ENCODE data around the gene HERC5.

The HERC5 gene

GRCh38 chr4:88456670-88457306, at the start of gene HERC5:
Gene HERC5 (plus strand): TSS chr4:88457119. CDS start chr4:88457270, 151 bp downstream.
- TF ChIP-seq GATA2 (IDR thresholded peaks at IDR 0.05; ENCODE audit: low read depth, low read length) = no peak; the same call in 1 of the 2 replicates
- TF ChIP-seq GATA3 (IDR thresholded peaks at IDR 0.05; ENCODE audit: low read depth, low read length) = no peak

- no peak for TF ChIP-seq GATA3 (IDR thresholded peaks at IDR 0.05; ENCODE audit: low read depth, low read length)
- no peak for TF ChIP-seq GATA2 (IDR thresholded peaks at IDR 0.05; ENCODE audit: low read depth, low read length)
Observed at GRCh38 chr4:88409206-88409605, 47.7 kb upstream of the HERC5 start.

GRCh38 chr4:88409789-88410188, 47.1 kb upstream of the HERC5 start:
- TF ChIP-seq GATA2 (IDR thresholded peaks at IDR 0.05; ENCODE audit: low read depth, low read length) (no peak), GATA3 (IDR thresholded peaks at IDR 0.05; ENCODE audit: low read depth, low read length) (no peak)

- TF ChIP-seq GATA2 (IDR thresholded peaks at IDR 0.05; ENCODE audit: low read depth, low read length) (no peak), GATA3 (IDR thresholded peaks at IDR 0.05; ENCODE audit: low read depth, low read length) (no peak)
Observed at GRCh38 chr4:88411491-88412096, 45.3 kb upstream of the HERC5 start.

- TF ChIP-seq GATA3 (IDR thresholded peaks at IDR 0.05; ENCODE audit: low read depth, low read length) = no peak
- TF ChIP-seq GATA2 (IDR thresholded peaks at IDR 0.05; ENCODE audit: low read depth, low read length) = no peak
Observed at GRCh38 chr4:88413801-88414200, 43.1 kb upstream of the HERC5 start.

GRCh38 chr4:88414755-88415154, 42.2 kb upstream of the HERC5 start:
- TF ChIP-seq GATA3 (IDR thresholded peaks at IDR 0.05; ENCODE audit: low read depth, low read length) (no peak), GATA2 (IDR thresholded peaks at IDR 0.05; ENCODE audit: low read depth, low read length) (no peak)

GRCh38 chr4:88415982-88416381, 40.9 kb upstream of the HERC5 start:
- TF ChIP-seq GATA2 (IDR thresholded peaks at IDR 0.05; ENCODE audit: low read depth, low read length) (no peak), GATA3 (IDR thresholded peaks at IDR 0.05; ENCODE audit: low read depth, low read length) (no peak)

- TF ChIP-seq GATA2 (IDR thresholded peaks at IDR 0.05; ENCODE audit: low read depth, low read length) (no peak), GATA3 (IDR thresholded peaks at IDR 0.05; ENCODE audit: low read depth, low read length) (no peak)
Observed at GRCh38 chr4:88418411-88418810, 38.5 kb upstream of the HERC5 start.

DNA sequence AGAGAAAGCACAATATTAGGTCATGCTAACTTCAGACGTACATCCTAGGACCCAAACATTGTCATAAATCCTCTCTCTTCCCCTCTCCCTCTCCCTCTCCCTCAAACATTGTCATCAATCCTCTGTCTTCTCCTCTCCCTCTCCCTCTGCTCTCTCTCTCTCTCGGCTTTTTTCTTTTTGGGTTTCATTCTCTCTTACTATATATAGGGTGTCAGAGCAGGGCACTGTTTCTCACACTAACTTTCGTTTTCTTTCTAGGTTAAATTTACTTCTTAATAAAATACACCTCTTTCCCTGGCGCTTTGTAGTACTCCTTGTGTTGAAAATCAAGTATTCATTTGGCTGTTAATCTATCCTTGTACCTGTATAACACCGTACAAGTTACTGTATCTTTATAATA, 37.0 kb upstream of the HERC5 start:
- TF ChIP-seq GATA3 (IDR thresholded peaks at IDR 0.05; ENCODE audit: low read depth, low read length) (no peak), GATA2 (IDR thresholded peaks at IDR 0.05; ENCODE audit: low read depth, low read length) (no peak)

- TF ChIP-seq GATA3 (IDR thresholded peaks at IDR 0.05; ENCODE audit: low read depth, low read length) (no peak), GATA2 (IDR thresholded peaks at IDR 0.05; ENCODE audit: low read depth, low read length) (no peak)
Observed at GRCh38 chr4:88420844-88421243, 36.1 kb upstream of the HERC5 start.

DNA sequence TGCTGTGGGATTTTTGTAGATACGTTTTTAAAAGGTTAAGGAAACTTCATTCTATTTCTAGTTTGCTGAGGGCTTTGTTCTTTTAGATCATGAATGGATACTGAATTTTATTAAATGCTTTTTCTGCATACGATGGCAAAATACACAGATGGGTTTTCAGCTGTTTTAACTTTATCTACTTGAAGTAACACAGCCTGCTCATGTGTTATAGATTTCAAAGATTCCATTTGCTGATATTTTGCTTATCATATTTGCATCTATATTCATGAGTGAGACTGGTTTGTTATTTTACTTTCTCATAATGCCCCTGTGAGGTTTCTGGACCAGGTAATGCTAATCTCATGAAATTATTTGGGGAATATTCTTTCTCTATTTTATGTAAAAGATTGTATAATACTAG, 34.5 kb upstream of the HERC5 start:
- TF ChIP-seq GATA3 (IDR thresholded peaks at IDR 0.05; ENCODE audit: low read depth, low read length) = peak; percentile 56; the same call in 1 of the 2 replicates
- TF ChIP-seq GATA2 (IDR thresholded peaks at IDR 0.05; ENCODE audit: low read depth, low read length) = no peak

GRCh38 chr4:88429401-88429800, 27.5 kb upstream of the HERC5 start:
- no peak for TF ChIP-seq GATA3 (IDR thresholded peaks at IDR 0.05; ENCODE audit: low read depth, low read length)
- no peak for TF ChIP-seq GATA2 (IDR thresholded peaks at IDR 0.05; ENCODE audit: low read depth, low read length)

DNA sequence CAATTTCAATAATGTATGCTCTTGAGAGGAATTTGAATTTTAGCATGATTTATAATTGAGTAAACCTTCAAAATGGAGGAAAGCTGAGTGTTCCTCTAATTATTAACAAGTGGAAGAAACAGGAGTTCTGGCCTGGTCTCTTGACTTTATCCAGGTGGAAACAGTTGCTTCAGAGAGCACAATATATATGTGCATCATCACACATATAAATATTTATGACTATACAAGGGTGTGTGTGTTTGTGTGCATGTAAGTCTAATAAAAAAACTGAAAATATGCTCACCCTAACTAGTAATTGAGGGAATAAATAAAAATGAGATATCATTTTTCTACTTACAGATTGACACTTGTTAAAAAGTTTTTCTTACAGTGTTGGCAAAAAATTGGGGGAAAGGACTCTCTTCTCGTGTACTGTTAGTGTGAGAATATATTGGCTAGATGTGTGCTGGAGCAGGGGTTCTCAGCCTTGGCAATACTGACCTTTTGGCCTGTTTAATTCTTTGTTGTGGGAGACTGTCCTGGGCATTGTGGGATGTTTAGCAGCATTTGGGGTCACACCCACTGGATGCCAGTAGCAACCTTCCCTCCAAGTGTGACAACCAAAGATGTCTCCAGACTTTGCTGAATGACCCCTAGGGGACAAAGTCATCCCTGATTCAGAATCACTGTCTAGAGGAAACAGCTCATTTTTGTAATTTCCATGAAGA, 20.8 kb upstream of the HERC5 start:
- TF ChIP-seq GATA3 (IDR thresholded peaks at IDR 0.05; ENCODE audit: low read depth, low read length) (no peak), GATA2 (IDR thresholded peaks at IDR 0.05; ENCODE audit: low read depth, low read length) (no peak)

- no peak for TF ChIP-seq GATA2 (IDR thresholded peaks at IDR 0.05; ENCODE audit: low read depth, low read length)
- no peak for TF ChIP-seq GATA3 (IDR thresholded peaks at IDR 0.05; ENCODE audit: low read depth, low read length)
Observed at GRCh38 chr4:88439161-88439760, 17.7 kb upstream of the HERC5 start.

Data from SH-SY5Y (cell line).